NCI-H2227 treated with DMSO at 0.1 percent for 48 hours (cell line): ENCODE data around the gene TTLL12.

Source experiments
- DNase-seq: peaks from one replicate; lab custom pipeline; 2025; lab: John Stamatoyannopoulos, UW

Gene TTLL12

DNA sequence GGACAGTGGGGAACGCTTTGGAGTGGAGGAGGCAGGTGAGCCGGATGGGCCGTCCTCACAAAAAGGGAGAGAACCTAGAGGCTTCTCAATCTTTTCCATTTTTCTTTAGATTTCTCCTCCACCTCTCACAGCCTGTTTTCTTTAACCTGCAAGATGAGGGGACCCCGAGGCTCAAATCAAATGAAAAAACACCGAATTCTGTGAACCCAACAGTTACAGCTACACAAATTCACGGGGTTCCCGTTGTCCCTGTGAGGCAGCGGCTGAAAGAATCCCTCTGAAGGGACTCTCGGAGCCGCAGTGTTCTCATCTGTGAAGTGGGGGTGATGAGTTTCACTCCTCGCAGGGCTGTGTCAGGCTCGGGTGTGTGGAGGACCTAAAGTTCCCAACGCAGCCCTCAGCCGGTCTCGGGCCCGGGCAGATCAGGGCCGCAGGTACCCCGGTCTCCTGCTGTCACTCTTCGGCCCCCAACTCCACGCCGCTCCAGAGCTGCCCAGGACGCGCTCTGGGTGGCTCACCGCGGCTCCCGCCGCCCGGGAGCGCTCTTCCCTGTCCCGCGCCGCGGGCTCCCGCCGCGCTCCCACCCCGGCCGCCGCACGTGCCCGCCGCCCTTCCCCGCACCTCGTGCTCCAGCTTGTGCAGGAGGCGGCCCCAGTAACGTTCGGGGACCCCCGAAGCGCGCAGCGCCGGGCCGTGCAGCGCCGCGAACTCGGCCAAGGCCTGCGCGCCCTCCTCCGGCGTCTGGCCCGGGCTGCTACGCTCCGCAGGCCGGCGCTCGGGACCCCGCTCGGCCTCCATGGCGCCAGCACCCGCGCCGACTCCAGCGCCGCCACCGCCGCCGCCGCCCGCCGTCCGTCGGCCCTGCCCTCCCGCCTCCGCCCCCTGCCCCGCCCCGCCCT, at the start of gene TTLL12:
Gene TTLL12, minus strand, starts transcription at position 863 of the 899 bp plus-strand sequence. Its CDS starts 65 bp downstream, at position 798.
- peak; percentile 4 for DNase-seq

DNA sequence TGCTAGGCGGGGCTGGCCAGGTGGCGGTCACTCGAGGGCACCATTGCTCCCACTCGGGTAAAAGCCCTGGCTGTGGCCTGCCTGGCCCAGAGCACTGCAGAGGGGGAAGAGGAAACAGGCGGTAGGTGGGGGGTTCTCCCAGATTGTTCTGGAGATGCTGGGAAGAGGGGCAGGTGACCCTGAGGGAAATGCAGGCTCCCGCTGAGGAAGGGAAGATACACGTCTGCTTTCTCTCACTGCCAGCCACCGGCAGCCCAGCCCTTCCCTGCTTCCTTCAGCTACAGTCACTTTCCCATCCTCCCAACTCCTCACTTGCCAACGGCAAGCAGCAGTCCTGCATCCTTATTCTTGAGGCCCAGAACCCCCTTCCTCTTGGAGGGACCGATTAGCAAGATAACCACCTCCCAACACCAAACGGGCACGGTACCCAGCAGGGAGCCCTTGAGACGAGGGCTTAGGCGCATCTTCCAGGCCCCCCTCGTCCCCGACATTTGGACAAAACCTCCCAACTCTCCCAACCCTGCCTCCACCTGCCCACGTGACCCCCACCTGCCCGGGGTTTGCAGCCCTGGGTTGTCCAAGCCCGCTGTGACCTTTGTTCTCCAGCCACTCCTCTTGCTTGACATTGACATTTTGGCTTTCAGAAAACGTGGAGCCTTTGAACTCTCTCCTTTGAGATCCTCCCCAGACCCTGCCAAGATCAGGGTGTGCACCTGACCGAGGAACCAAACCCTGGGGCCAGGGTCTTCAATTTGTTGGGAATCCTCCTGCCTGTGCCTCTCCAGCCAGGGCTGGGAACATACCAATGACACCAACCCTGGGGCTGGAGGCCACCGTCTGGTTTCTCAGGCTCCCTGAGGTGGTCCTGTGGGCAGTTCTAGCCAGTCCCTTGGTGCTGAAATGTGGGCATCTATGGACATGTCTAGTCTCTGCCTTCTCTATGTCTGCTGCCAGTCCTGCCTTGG, 48.8 kb upstream of the TTLL12 start:
- no peak for DNase-seq

DNA sequence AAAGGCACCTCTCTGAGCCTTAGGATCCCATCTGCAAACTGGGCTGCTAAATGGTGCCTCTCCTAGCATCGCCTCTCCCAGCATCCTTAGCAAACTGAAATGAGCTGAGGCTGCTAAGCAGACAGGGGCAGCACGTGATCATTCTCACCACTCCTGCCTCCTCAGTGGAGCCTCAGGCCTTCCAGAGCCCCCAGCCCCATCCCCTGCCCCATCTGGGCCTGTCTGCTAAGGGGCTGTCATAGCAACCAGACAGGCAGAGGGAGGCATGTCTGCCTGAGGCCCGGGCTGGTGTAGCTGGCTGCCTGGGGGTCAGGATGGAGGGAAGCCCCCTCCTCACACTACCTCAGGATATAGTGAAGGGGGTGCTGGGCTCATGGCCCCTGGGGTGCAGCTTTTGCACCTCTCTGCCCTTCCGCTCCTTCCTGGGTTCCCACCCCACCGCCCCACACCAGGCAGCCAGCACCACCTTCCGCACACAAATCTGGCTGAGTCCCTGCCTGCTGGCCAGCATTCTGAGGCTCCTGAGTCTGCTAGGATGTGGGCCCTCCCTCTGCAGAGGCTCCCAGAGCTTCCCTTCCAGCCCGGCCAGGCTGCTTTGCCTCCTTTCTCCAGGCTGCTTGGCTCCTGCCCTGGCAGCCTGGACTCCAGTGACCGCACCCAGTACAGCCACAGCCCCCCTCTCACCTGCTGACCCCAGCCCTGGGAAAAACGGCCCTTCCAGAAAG, 47.5 kb upstream of the TTLL12 start:
- no peak for DNase-seq

DNA sequence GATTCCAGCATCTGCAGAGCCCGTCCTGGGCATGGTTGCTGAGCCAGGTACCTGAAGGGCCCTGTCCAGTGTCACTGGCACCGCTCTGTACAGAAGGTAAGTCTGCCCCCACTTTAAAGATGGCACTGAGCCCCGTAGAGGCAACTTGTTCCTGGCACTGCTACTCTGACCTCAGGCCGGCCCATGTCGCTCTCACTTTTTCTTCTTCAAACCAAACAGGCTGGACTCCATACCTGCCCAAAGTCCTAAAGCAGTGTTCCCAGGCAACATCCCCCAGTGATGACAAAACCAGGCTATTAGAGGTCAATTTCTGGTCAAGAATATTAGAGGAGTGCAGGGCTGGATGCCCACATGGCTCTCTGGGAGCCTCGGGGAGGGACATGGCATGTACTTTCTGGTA, 46.6 kb upstream of the TTLL12 start:
- no peak for DNase-seq

DNA sequence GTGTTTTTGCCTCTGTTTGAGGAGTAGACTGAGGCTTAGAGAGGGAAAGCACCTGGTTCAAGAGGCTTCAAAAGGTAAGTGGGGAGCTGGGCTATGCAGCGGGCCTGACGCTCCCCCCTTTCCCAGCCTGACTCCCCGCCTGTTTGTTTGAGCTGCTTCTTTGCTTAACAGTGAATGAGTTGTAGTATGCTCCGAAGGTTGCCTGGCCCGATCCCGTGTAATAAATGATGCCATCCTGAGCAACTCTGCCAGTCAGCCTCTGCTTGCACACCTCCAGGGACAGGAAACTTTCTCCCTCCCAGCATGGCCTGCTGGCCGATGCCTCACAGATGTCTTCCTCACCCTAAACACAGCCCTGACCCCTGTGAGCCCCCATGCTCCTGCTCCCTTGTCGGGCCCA, 45.5 kb upstream of the TTLL12 start:
- DNase-seq: no peak

DNA sequence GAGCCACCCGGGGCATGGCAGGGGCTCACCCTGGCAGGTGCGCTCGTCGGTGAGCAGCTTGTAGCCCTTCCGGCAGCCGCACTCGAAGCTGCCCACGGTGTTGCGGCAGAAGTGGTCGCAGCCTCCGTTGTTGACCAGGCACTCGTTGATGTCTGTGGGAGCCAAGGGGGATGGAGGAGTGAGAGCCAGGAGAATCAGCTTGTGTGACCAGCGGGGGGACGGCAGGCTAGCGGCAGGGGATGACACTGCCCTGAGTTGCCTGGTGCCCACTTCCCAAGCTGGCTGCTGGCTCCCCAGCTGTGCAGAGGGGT, 44.7 kb upstream of the TTLL12 start:
- DNase-seq: no peak

DNA sequence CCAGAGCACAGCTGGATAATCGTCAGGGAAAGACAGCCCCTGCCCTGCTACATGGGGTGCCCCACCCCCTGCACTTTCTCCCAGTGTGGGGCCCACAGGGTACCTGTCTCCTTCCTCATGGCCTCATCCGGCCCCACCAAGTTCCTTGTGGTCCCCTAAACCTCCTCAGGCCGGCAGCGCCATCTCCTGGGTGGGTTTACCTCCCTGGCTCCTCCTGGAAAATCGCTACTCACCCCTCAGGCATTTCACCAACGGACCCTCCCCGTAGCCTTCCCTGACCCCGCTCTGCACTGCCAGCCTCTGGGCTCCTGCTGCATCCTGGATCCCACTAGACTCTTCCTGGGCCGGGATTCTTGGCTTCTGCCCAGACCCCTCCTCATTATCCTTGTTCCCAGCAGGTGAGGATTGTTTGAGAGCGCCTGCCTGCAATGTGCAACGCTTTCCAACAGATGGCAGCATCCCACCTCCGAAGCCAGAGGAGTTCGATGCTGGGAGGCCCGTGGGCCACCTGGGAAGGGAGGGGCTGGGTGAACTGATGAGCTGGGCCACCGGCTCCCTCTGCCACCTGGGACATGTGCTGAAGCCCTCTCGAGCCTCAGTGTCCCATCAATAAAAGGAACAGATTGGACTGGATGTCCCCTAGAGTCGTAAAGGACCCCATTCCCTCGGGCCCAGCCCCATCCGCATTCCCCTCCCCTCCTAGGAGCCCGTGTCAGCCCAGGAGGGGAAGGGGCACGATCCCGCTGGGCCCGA, 44.2 kb upstream of the TTLL12 start:
- DNase-seq: peak; percentile 11

DNA sequence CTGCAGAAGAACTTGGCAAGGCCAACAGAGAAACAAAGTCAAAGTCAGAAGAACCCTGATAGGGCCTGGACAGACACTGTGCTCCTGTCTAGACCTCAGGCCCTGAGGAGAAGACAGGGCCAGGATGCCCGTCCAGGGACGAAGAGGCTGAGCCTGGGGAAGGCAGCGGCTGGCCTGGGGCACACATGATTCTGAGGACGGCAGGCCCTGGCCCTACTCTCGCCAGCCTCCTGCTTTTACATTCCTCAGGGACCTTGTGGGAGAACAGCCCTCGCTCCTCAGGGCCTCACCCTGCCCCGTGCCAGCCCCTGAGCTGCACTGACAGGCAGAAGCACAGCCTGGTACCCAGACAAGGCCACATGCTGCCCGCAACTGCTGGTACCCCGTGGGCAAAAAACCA, 43.6 kb upstream of the TTLL12 start:
- DNase-seq: no peak

DNA sequence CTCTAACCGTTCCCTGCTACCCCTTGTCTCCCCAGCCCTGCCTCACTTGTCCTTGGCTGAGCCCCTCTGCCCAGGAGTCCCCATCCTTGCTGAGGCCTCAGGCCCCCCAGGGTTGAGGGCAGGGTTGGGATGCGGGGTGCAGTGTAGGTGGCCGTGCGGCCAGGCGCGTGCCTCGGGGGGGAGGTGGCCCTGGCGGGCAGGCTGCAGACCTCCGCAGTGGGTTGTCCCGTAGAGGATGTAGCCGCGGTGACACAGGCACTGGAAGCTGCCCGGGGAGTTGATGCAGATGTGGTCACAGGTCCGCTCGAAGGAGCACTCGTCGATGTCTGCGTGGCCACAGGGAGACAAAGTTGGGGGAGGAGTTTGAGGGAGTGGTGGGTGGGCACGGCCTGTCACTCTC, 41.9 kb upstream of the TTLL12 start:
- DNase-seq: no peak

DNA sequence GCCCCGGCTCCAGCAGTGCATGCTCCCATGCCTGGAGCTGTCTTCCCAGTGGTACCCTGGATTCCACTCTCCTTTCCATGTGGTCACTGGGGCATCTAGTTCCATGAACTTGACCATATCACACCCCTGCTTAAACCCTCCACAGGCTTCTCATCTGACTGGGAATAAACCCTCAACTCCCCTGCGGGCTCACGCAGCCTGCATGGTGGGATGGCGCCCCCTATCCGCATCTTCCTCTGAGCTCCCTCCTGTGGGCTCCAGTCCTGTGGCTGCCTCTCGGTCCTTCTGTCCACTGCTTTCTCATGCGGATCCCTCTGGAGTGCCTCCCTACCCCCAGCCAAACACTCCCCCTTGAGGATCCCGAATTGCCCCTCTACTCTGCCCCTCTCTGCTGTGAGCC, 41.4 kb upstream of the TTLL12 start:
- no peak for DNase-seq

DNA sequence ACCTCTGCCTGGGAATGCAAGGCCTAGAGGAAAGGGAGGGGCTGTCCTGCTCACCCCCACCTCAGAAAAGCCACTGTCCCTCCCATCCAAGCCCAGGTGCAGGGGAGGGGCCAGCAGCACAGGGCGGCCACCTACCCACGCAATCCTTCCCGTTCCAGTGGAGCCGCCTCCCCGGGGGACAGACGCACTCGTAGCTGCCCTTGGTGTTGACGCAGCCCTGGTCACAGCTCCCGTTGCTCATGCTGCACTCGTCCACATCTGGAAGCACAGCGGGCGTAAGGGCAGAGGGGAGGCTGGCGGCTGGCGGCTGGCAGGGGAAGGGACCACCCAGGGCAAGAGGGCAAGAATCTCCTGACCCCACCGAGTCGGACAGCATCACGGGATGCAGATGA, 40.3 kb upstream of the TTLL12 start:
- DNase-seq: no peak

DNA sequence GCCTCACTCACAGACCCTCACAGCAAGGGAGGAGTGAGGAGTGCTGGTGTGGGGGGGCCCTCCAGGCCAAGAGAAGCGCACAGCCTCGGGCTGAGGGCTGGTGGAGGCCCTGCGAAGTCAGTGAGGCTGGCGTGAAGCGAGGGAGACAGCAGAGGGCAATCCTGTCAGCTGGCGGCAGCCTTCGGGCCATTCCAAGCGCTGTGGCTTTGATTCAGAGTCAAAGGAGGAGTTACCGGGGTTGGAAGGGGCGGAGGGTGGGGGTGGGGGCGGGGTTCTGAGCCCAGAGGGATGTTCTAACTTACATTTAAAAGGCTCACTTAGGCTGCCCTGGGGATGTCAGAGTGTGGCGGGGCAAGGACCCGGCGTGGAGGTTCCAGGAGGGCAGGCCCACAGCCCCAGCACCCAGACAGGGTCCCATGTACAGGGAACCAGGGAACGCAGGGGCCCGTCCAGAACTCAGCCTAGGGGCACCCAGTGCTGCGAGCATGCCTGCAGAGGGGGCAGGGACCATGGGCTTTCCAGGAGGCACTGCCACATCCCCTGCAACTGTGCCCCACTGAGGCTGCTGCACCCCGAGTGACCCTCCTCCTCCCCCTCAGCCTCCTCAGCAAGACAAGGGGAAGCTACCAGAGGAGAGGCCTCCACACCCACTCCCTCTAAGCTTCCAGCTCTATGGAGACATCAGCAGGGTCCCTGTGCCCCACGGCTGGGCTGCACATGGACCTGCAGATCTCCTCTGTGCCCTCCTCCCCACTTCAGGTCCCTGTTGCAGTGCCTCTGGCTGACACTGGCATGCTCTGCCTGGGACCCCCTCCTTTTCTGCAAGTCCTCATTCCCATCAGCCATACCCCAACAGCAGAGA, 39.7 kb upstream of the TTLL12 start:
- no peak for DNase-seq

DNA sequence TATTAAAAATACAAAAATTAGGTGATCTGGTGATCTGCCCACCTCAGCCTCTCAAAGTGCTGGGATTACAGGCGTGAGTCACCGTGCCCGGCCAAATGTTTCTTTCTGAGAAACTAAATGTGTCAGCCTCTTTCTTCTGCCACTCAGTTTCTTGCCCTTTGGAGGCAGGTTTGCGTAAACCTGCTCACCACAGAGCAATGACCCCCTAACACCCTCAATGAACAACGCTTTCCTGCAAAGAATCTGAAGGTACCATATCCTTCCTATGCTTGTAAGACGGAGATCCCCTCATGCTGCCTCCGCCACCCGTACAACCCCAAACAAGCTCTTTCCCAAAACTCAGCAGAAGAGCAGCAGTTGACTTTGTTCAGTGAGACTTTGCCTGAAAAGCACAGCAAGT, 38.7 kb upstream of the TTLL12 start:
- no peak for DNase-seq

DNA sequence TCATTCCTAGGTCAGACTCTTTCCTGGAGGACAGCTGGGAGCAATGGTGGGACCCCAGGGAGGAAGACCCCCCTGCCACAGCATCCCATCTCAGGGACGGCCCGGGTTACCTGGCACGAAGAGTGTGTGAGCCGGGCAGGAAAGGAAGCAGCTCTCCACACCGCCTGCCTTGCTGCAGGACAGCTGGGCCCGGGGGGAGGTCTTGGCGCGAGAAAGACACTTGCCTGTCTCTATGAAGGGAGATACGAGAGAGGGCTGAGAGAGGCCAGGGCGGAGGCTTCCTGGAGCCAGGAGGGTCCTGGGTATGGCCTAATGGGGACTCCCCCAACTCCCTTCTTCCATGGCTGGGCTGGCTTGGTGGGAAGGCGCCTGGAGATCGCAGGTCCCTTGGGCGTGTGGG, 36.1 kb upstream of the TTLL12 start:
- no peak for DNase-seq

DNA sequence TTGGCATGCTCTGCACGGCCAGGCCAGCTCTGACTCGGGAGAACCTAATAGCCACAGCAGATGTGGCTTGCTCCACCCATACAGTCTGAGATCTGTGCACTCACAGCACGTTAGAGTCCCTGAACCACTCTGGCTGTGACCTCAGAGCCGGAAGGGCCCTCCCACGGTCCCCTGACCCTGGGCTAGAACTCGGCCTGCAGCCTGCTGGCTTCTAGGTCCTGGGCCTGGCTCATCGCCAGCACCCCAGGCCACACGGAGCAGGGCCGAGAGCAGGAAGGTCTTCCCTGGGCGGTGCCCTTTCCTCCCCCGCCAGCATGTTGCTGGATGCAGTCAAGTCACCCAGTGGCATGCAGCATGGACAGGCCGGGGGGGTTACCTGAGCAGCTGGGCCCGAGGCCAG, 35.3 kb upstream of the TTLL12 start:
- DNase-seq: no peak

DNA sequence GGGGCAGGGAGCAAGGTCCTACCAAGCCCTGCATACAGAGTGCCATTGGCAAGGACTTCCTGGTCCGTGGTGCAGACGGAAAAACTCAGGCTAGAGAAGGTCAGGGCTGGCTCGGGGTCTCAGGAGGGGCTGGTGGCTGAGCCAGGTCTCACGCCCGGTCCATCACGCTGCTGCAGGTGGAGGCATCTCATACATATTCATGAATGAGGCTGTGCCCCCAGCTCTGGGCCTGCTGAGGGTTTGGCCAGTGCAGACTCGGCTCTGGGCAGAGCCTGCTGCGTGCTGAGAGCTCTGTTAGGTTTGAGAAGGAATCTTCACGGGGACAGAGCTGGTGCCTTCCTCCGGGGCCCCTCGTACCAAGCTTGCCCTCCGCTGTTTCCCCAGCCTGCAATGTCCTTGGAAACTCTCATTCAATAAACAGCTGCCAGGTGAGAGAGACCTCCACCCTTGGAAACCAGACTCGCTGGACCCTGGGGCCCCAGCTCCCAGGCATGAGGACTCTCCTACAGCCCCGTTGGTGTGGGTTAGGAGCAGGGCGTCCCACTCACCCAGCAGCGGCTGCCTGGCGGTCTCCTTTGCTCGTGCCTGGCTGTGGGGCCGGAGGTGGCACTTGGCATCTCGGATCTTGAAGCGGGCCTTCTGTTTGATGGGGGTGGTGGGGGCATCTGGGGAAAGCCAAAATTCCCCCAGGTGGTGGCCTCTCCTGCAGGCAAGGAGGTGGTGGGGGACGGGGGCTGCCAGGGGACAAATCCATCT, 33.9 kb upstream of the TTLL12 start:
- no peak for DNase-seq

DNA sequence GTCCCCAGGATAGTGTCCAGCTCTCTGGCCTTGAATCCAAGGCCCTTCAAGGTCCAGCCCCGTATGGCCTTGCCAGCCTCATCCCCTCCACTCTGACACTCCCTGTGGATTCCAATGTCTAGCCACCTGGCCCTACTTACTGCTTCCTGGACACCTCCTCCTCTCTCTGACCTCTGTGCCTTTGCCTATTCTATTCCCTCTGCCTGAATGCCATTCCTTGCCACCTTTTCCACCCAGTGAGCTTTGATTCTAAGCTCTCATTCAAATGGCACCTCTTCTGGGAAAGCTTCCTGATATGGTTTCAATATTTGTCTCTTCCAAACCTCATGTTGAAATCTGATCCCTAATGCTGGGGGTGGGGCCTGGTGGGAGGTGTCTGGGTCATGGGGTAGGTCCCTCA, 31.9 kb upstream of the TTLL12 start:
- DNase-seq: no peak

DNA sequence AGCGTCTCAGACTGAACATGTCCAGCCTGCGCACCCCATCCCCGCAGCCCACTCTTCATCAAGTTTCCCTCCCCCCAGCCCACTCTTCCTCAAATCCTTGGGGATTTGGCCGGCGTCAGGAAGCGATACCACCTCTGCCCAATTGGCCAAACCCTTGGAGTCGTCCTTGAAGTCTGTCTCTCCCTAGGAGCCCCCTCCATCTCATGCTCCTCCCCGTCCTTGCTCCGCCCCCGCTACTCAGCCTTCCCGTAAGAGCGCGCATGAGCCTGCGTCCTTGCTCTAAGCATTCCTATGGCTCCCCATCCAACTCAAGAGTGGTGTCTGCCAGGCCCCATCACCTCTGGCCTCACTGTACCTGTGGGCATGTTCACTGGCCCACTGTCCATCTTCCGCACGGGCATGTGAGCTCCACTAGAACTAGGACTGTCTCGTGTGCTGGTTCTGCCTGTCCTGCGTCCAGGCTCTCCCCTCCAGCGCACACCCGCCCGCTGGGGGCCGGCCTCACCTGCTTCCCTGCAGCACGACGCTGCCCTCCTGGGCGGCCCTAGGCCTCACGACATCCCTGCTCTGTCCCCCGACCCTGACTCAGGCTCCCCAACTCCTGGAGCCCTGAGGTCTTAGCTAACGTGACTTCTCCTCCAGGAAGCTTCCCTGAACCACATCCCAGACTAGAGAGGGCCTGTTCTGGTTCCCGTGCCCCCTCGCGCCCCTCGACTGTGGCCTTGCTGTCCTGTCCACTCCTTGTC, 30.5 kb upstream of the TTLL12 start:
- DNase-seq: no peak

DNA sequence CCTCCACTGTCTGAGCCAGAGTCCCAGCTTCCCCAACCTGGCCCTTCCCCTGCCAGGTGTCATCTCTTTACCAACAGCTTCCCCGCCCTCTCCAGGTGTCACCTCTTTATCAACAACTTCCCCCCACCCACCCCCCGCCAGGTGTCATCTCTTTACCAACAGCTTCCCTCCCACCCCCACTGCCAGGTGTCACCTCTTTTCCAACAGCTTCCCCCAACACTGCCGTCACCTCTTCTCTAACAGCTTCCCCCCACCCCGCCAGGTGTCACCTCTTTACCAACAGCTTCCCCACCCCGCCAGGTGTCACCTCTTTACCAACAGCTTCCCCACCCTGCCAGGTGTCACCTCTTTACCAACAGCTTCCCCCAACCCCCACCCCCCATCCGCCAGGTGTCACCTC, 29.8 kb upstream of the TTLL12 start:
- DNase-seq: no peak
